Activated CD8-positive, alpha-beta T cell treated with anti-CD3 and anti-CD28 coated beads for 36 hours (primary cell): ENCODE data around the gene ACCS. TPM values are rescaled to one million over a fixed set of nuclear protein-coding genes. Genes with fewer than 3 reads are reported as not detected.

ENCODE experiments used
- ATAC-seq: fragments of 200-7000 bp; cut with Tn5 transposase; one replicate; pipeline ENCODE4 v1.10.0; 2021; ENCODE audit warnings: mild to moderate bottlenecking, moderate library complexity
- CTCF ChIA-PET: fragments of 350-600 bp; sonication (Branson Sonifier 250); formaldehyde crosslinking; loops from one replicate; lab custom pipeline; 2021; ENCODE audit warnings: antibody characterized with exemption; lab: Charles Lee
- POLR2A ChIA-PET: fragments of 350-600 bp; sonication (Branson Sonifier 250); formaldehyde crosslinking; loops from one replicate; lab custom pipeline; 2021; ENCODE audit warnings: antibody characterized with exemption; lab: Charles Lee
- DNase-seq: peaks from one replicate; pipeline ENCODE4 v3.0.0-alpha.2; 2020
- H3K27ac Mint-ChIP-seq: one replicate; pipeline ENCODE4 v1.8.0; 2021; ENCODE audit warnings: mild to moderate bottlenecking, mixed read lengths
- H3K27me3 Mint-ChIP-seq: one replicate; pipeline ENCODE4 v1.8.0; 2021; ENCODE audit warnings: mixed read lengths
- H3K36me3 Mint-ChIP-seq: one replicate; pipeline ENCODE4 v1.8.0; 2021; ENCODE audit warnings: low read depth, mixed read lengths
- H3K4me1 Mint-ChIP-seq: one replicate; pipeline ENCODE4 v1.8.0; 2021; ENCODE audit warnings: low read depth, mixed read lengths
- H3K4me3 Mint-ChIP-seq: one replicate; pipeline ENCODE4 v1.8.0; 2021; ENCODE audit warnings: mild to moderate bottlenecking, moderate library complexity, mixed read lengths
- H3K9me3 Mint-ChIP-seq: one replicate; pipeline ENCODE4 v1.8.0; 2021; ENCODE audit warnings: mixed read lengths
- intact Hi-C: fragments of 100-400 bp; cut with micrococcal nuclease; formaldehyde crosslinking; loops from one replicate; pipeline ENCODE4 v1.10.0; 2022
- total RNA-seq, 2 experiments: library from RNA; stranded (reverse); gene quantifications; one replicate each; pipeline ENCODE4 v1.2.3, GENCODE V29; 2021
- TF ChIP-seq, protein P1 (sequence below): fragments of 200-600 bp; IDR thresholded peaks from one replicate; pipeline ENCODE4 v1.8.0; 2022; ENCODE audit warnings: antibody characterized with exemption, mild to moderate bottlenecking

Gene ACCS
- total RNA-seq, 2 experiments from 2014 or later, result 6.7 to 7.1 TPM

DNA sequence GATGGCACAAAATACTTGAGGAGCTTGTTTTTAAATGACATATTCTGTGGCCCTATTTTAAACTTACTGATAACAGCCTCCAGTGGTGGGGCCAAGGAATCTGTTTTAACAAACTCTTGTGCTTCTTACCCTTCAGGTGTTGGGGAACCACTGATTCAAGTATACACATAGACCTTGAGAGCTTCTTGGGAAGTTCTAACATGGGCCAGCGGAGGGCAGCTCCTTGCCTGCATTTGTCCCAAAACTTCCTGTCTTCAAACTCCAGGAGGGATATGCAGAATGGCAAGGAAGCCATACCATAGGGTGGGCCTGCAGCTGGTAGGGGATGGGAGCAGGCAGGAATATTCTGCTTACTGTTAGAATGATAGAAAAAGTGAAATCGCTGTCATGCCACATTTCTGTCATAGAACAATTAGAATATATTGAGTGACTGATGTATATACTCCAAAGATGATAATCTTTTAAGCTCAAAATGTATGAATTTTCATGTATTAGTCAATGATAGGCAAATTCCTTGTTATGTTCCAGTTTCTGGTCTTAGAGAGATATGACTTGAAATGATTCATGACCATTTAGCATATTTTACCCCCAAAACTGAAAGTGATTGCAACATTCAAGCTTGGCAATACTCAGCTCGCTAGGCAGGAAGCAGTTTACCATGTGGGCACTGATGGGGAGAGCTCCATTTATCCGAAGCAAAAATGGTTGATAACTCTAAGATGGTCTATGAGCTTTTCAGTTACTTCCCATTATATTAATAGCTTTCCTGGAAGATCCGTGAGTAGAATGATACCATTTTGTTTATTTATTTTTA is 38.6 kb downstream of the ACCS start:
- Mint-ChIP-seq H3K27me3 (no peaks in the 10 kb centered on the region), H3K4me3 (no peak overlapping the region), H3K36me3 (peaks cover 3% of the 10 kb centered on the region), H3K27ac (no peak overlapping the region), H3K9me3 (no peaks in the 10 kb centered on the region), H3K4me1 (peaks cover 23% of the 10 kb centered on the region)
- intact Hi-C loops, result no loop called here
- TF ChIP-seq, protein P1, sequence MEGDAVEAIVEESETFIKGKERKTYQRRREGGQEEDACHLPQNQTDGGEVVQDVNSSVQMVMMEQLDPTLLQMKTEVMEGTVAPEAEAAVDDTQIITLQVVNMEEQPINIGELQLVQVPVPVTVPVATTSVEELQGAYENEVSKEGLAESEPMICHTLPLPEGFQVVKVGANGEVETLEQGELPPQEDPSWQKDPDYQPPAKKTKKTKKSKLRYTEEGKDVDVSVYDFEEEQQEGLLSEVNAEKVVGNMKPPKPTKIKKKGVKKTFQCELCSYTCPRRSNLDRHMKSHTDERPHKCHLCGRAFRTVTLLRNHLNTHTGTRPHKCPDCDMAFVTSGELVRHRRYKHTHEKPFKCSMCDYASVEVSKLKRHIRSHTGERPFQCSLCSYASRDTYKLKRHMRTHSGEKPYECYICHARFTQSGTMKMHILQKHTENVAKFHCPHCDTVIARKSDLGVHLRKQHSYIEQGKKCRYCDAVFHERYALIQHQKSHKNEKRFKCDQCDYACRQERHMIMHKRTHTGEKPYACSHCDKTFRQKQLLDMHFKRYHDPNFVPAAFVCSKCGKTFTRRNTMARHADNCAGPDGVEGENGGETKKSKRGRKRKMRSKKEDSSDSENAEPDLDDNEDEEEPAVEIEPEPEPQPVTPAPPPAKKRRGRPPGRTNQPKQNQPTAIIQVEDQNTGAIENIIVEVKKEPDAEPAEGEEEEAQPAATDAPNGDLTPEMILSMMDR, result no peak
- ATAC-seq, result peak; percentile 71
- ChIA-PET POLR2A (interaction anchor here (0.6 to 1.2 kb wide), 3 partner anchors 9 to 154 kb away, joined by 3 to 5 read pairs (median 3); partner anchors contain the start of gene EXT2), CTCF (interaction anchor here (0.9 to 6.0 kb wide), 10 partner anchors 11 to 215 kb away, joined by 3 to 108 read pairs (median 6); partner anchors contain the start of genes ACCS and EXT2)
- no peak for DNase-seq

DNA sequence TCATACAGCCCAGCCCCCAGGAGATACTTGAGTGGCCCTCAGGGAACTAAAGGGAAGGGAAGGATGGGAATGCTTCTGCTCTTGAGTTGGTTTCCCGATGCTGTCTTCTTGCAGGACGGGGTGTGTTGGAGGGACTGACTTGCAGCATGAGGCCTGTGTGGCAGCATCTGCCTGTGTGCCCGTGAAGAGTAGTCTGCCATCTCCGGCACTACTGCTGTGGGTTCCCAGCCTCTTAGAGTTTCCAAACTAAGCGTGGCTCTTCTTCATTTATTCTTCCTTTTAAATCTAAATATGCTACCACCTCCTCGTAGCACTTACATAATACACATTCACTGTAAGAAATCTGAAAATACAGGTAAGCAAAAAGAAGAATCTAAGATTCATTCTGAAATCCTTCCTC is 42.2 kb downstream of the ACCS start:
- POLR2A ChIA-PET, result no interaction called here
- H3K27me3 Mint-ChIP-seq, result no peaks in the 10 kb centered on the region
- no peak for DNase-seq
- H3K27ac Mint-ChIP-seq, result no peak overlapping the region
- H3K4me1 Mint-ChIP-seq, result peaks cover 25% of the 10 kb centered on the region
- H3K4me3 Mint-ChIP-seq, result no peak overlapping the region
- TF ChIP-seq, protein P1, result no peak
- ATAC-seq, result no peak
- H3K36me3 Mint-ChIP-seq, result peaks cover 10% of the 10 kb centered on the region
- H3K9me3 Mint-ChIP-seq, result no peaks in the 10 kb centered on the region
- intact Hi-C loops, result no loop called here
- CTCF ChIA-PET, result interaction anchor here (3.3 to 6.0 kb wide), 2 partner anchors 14 to 15 kb away, joined by 20 to 108 read pairs; partner anchors contain the start of gene EXT2

DNA sequence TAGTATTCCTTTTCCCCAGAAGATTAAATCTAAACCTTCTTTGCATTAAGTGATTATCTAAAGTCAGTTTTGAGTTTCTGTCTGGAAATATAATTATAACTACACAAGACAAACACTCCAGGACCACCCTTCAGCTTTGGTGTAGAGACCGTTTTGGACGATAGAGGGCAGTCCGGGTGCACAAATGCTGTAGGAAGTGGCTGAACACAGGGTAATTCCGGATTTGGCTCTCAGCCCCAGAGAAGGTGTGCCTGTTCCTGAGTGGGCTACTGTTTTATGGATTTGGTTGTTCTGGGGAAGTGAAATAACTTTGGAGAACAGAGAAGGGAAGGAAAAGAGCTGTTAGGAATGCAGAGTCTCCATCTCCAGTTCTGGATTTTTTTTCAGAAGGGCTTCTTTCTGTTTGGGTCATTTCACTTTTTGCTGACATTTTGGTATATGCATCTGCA is 44.2 kb downstream of the ACCS start:
- H3K4me1 Mint-ChIP-seq, result peaks cover 14% of the 10 kb centered on the region
- DNase-seq (peak; percentile 80), ATAC-seq (peak; percentile 99)
- H3K36me3 Mint-ChIP-seq, result peaks cover 17% of the 10 kb centered on the region
- ChIA-PET POLR2A (interaction anchor here (1.0 kb wide), 1 partner anchor 81 kb away, joined by 4 read pairs; no protein-coding TSS in a partner anchor), CTCF (interaction anchor here (1.0 to 3.3 kb wide), 6 partner anchors 10 to 133 kb away, joined by 3 to 20 read pairs (median 5); partner anchors contain the start of gene EXT2)
- no peak overlapping the region for H3K4me3 Mint-ChIP-seq
- intact Hi-C loops, result no loop called here
- peak overlapping the region; percentile 44 for H3K27ac Mint-ChIP-seq
- H3K27me3 Mint-ChIP-seq, result no peaks in the 10 kb centered on the region
- TF ChIP-seq, protein P1, result peak; percentile 90
- no peaks in the 10 kb centered on the region for H3K9me3 Mint-ChIP-seq

DNA sequence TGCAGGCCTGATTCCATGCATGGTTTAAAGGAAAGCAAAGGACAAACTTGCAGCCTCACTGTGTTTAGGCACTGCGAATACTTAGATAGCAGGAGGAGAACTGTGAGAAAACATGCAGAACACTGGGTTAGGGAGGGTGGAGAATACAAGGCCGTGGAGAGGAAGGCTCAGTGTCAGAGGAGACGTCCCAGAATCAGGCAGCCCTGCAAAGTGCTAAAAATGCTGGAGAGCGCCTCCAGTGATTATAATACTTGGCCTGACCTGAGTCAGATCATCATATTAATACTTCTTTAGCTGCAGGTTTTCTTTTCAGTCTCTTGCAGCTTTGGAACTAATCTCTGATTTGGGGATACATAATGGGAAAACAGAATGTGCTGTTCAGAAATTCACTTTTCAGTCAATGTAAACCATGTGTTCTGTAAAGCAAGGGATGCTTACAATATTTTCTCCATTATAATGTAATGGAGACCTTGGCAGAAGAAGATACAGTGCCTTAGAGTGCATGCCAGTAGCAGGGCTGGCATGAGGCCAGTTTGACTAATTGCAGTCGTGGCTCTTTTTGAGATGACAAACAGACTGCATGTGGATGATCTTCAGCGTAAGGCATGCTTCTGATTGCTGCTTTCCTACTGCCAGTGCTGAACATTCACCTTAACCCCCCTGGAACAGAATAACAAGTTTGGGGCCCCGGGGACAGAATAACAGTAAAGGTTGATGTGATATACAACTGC is 46.2 kb downstream of the ACCS start:
- ChIA-PET CTCF (no interaction called here), POLR2A (no interaction called here)
- TF ChIP-seq, protein P1, result no peak
- H3K36me3 Mint-ChIP-seq, result peaks cover 30% of the 10 kb centered on the region
- intact Hi-C loops, result no loop called here
- peaks cover 14% of the 10 kb centered on the region for H3K4me1 Mint-ChIP-seq
- H3K27ac Mint-ChIP-seq, result no peak overlapping the region
- DNase-seq (peak; percentile 12), ATAC-seq (no peak)
- H3K9me3 Mint-ChIP-seq, result no peaks in the 10 kb centered on the region
- no peak overlapping the region for H3K4me3 Mint-ChIP-seq
- no peaks in the 10 kb centered on the region for H3K27me3 Mint-ChIP-seq
